Inflammatory macrophage treated with lipopolysaccharide for 4 hours (primary cell): ENCODE data around the gene CBX1.

Experiments
- DNase-seq: peaks from one replicate; pipeline ENCODE4 v3.0.0-alpha.2; 2020

CBX1 gene

GRCh38 chr17:48101012-48101720 lies at the start of gene CBX1:
CBX1 (minus strand) TSS chr17:48101478; CDS start chr17:48077004, 24,474 bp downstream.
- peak; percentile 92 for DNase-seq

GRCh38 chr17:48150597-48151001 lies 49.3 kb upstream of the CBX1 start:
- DNase-seq = no peak

GRCh38 chr17:48149787-48150463 lies 48.6 kb upstream of the CBX1 start:
- DNase-seq = no peak

- DNase-seq = no peak
Measured at GRCh38 chr17:48148854-48149786, 47.8 kb upstream of the CBX1 start.

GRCh38 chr17:48148029-48148770 lies 46.9 kb upstream of the CBX1 start:
- DNase-seq = no peak

DNA sequence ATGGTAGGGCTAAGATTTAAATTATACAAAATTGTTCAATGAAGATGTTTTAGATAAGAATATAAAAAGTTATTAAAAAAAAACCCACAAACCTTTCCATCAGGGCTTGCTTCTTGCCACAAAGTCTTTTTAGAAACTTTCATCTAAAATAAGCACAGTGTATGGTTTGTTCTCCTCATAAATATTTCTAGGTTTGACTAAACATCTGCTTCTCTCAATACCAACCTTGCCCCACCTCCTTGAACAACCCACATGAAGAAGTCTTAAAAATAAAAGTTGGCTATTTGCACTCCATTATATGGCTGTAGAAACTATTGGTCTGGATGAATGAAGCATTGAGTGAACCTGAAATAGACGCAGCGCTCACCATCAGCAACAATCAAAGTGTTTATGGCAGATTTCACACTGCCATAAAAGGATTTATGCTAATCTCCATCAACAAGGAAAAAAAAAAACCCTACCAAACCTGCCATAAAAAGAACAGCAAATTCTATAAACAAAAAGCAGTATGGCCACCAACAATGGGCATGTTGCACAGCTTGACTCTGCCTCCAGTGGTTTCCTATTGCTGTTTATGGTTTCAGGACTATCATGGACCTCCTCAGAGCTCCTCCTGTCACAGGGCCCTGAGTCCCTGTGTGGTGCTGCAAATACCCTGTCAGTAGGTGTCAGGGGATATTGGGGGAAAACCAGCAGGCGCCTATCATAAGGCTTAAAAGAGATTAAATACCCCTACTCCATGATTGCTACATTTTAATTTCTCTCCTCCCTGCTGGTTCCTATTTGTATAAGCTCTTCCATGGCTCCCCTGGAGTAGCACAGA lies 43.9 kb upstream of the CBX1 start:
- DNase-seq = no peak

DNA sequence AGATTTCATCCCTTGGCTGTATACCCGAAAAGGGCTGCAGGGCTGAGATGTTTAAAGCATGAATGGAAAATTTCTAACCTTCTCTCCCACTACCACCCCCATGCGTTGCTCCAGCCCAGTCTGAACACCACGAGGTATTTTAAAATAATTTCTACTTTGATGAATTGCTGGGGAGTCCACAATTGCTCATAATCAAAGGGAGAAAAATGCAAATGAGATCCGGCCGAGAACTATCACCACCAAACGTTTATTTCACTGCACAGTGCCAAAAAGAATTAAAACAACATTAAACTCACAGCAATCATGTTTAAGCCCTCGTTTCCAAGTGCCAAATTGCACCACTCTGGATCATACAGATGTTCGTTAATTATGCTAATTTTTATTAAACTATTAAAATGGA lies 43.0 kb upstream of the CBX1 start:
- no peak for DNase-seq

- no peak for DNase-seq
Measured at GRCh38 chr17:48143629-48144028, 42.4 kb upstream of the CBX1 start.

GRCh38 chr17:48139944-48140343 lies 38.7 kb upstream of the CBX1 start:
- DNase-seq = peak; percentile 76

DNA sequence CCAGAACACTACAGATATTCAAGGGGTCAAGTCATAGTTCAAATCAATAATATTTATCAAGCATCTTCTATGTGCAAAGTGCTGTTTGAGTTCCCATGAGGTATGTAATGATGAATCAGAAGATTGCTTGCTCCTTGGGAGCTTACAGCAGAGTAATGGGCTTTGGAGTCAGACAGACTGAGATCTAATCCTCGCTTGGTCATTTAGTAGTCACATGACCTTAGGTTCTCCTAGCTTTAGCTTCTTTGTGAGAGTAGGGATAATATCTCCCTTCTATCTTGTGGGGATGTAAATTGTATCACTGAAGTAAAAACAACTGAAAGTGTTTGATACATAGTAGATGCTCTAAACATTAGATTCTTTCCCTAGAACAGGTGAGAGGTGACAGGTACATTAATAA lies 36.4 kb upstream of the CBX1 start:
- DNase-seq = no peak

- DNase-seq = no peak
Measured at GRCh38 chr17:48134912-48135480, 33.7 kb upstream of the CBX1 start.

GRCh38 chr17:48132385-48132784 lies 31.1 kb upstream of the CBX1 start:
- no peak for DNase-seq

DNA sequence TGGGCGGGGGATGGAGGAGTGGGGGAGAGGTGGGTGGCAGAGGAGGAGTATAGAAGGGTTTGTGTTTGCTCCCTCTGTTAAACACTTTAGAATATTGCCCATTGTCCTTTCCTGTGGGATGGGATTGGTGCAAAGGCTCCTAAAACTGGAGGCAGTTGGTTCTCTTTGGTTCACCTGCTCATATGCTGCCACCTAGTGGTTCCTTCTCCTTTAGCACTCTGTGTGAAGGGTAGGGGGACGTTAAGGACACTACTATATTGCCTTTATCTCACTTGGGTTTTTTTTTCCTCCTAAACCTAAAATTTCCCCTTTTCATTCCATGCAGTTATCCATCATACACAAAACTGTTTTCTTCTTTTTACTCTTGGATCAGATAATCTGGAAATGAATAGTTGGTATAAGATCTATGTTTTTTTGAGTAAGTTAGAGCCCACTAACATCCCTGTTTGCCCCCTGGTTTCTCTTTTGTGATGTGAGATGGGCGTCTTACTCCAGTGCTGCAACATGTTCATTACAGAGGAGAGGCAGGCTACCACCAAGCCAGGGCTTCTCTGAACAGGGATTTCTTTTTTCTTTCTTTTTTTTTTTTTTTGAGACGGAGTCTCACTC lies 30.0 kb upstream of the CBX1 start:
- DNase-seq = peak; percentile 71

DNA sequence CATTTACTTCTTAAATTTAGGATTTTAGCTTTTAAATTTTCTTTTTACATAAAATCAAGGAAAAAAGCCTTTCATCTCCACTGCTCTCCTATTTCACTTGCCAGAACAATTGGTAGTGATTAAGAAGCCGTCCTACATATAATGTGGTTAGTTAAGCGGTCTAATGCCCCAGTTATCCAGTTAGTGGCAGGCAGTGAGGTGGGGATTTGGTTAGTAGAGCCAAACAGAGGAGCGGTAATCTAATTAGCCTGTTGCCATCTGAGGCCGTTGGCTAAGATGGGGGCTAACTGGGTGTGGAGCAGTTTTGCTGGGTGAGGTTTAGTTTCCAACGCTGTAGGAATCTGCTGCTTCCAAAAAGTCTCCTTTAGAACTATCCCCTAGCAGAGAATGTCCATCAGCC lies 28.7 kb upstream of the CBX1 start:
- DNase-seq = no peak

- DNase-seq = no peak
Measured at GRCh38 chr17:48128400-48128799, 27.1 kb upstream of the CBX1 start.

DNA sequence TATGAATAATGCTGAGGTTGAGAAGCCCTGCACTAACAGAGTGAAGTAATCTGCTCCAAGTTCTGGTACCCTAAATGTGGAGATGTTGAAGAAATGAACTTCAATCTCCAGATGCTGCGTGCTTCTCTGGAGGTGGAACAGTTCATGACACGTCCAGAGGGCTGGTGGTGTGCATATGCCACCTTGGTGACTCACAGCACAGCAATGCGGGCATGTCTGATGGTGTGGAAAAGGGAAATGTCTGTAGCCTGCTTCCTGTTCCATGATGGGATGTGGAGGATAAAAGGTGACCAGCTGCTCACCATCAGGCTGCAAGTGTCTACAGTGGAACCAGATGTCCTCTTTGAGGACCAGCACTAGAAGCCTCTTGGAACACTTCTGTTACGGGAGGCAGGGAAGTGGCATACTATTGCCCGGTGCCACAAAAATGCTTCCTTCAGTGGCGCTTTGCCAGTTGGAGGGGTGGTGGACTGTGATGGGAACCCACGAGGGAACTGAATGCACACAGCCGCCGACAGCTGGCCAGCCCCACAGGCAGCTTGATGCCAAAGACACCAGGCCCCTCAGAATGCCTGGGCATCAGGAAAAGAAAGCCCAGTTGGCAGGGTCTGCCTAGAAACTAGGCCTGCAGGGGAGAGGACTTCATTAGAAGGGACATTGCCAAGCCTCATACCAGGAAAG lies 26.2 kb upstream of the CBX1 start:
- no peak for DNase-seq

DNA sequence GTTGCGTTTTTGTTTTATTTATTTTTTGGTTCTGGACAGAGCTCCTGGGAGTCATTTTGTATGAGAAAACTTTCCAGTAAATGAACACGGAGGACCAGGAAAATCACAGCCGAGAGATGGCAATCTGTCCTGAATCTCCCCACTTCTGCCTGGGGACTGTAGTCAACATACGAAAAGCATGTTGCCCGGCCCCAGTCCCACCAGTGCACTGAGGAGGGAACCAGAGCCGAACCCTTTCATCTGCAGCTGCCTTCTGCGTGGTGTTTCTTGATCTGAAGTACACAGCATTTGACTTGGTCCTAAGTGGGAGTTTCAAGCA lies 25.2 kb upstream of the CBX1 start:
- DNase-seq = no peak

- no peak for DNase-seq
Measured at GRCh38 chr17:48125829-48126531, 24.7 kb upstream of the CBX1 start.

DNA sequence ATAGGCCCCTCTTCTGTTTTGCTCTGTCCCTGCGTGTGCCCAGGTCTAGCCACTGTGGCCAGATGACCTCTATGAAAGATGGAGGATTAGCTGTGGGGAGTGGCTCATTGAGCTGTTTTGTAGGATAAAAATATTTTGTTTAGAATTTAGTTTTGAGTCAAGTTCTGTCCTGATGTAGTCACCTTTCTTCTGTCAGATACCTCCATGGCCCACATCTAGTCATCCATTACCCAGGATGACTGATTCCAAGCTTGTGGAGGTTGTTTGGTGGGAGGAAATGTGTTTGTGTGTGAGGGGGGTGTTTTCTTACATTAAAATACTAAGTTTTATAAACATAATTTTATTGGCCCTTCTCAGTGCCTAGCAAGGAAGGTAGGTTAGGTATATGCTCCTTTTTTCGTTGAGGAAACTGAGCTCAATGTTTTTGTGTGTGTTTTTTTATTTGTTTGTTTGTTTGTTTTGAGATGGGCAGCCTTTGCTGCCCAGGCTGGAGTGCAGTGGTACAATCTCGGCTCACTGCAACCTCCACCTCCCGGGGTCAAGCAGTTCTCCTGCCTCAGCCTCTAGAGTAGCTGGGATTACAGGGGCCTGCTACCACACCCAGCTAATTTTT lies 22.6 kb upstream of the CBX1 start:
- no peak for DNase-seq

- no peak for DNase-seq
Measured at GRCh38 chr17:48123111-48123510, 21.8 kb upstream of the CBX1 start.
